Loucy (cell line): Measurements from ENCODE around the gene FBXL3.

Experiments
- EZH2phosphoT487 ChIP-seq: fragments of 200-600 bp; IDR thresholded peaks from 2 replicates; pipeline ENCODE4 v1.6.1; 2018; ENCODE audit warnings: antibody characterized with exemption, mild to moderate bottlenecking, moderate library complexity, borderline replicate concordance
- TF ChIP-seq, protein P1 (sequence below): fragments of 200-600 bp; sonication (generic); conservative IDR thresholded peaks from 2 replicates; pipeline ENCODE4 v1.5.1; 2014; ENCODE audit warnings: mild to moderate bottlenecking, antibody characterized with exemption, low read length

DNA sequence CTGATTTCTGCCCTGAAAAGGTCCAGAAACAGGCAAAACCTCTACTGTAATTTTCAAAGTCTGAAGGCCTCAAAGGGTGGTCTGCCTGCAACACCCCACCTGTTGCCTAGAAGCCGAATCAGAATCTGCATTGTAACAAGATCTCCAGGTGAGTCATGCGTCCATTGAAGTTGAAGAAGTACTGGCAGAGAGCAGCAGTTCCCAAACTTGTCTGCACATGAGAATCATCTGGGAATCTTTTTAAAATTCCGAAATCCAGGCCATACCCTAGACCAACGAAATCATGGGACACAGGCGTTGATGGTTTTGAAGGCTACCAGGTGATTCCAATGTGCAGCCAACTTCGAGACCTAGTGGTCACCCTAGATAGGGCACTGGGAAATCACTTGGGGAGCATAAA is 51.1 kb downstream of the FBXL3 start:
- TF ChIP-seq, protein P1, sequence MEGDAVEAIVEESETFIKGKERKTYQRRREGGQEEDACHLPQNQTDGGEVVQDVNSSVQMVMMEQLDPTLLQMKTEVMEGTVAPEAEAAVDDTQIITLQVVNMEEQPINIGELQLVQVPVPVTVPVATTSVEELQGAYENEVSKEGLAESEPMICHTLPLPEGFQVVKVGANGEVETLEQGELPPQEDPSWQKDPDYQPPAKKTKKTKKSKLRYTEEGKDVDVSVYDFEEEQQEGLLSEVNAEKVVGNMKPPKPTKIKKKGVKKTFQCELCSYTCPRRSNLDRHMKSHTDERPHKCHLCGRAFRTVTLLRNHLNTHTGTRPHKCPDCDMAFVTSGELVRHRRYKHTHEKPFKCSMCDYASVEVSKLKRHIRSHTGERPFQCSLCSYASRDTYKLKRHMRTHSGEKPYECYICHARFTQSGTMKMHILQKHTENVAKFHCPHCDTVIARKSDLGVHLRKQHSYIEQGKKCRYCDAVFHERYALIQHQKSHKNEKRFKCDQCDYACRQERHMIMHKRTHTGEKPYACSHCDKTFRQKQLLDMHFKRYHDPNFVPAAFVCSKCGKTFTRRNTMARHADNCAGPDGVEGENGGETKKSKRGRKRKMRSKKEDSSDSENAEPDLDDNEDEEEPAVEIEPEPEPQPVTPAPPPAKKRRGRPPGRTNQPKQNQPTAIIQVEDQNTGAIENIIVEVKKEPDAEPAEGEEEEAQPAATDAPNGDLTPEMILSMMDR, result no peak
- no peak for TF ChIP-seq EZH2phosphoT487
